Amniotic stem cell (primary cell): ENCODE data around the gene LSM11.

Experiments used
- DNase-seq: peaks from one replicate; lab custom pipeline; 2025; lab: John Stamatoyannopoulos, UW

The LSM11 gene

GRCh38 chr5:157734436-157734835 lies 9.1 kb upstream of the LSM11 start:
- no peak for DNase-seq

GRCh38 chr5:157735991-157736390 lies 7.5 kb upstream of the LSM11 start:
- no peak for DNase-seq

GRCh38 chr5:157739388-157740228 lies 3.9 kb upstream of the LSM11 start:
- no peak for DNase-seq

GRCh38 chr5:157740229-157740610 lies 3.3 kb upstream of the LSM11 start:
- DNase-seq, result no peak

- DNase-seq, result no peak
These were observed 2.4 kb upstream of the LSM11 start for GRCh38 chr5:157741131-157741530.

- no peak for DNase-seq
These were observed 819 bp downstream of the LSM11 start for GRCh38 chr5:157744051-157745011.

GRCh38 chr5:157745041-157745456 lies 1.5 kb downstream of the LSM11 start:
- no peak for DNase-seq

- no peak for DNase-seq
These were observed 3.7 kb downstream of the LSM11 start for GRCh38 chr5:157747173-157747740.

GRCh38 chr5:157747766-157748700 lies 4.5 kb downstream of the LSM11 start:
- DNase-seq, result no peak

- DNase-seq, result peak; percentile 46
These were observed 5.4 kb downstream of the LSM11 start for GRCh38 chr5:157748760-157749461.

GRCh38 chr5:157749462-157749799 lies 5.9 kb downstream of the LSM11 start:
- DNase-seq, result no peak

- DNase-seq, result no peak
These were observed 6.8 kb downstream of the LSM11 start for GRCh38 chr5:157750320-157750719.

GRCh38 chr5:157756122-157756521 lies 12.6 kb downstream of the LSM11 start:
- DNase-seq, result no peak

GRCh38 chr5:157758706-157759105 lies 15.2 kb downstream of the LSM11 start:
- no peak for DNase-seq

- DNase-seq, result peak; percentile 24
These were observed 18.4 kb downstream of the LSM11 start for GRCh38 chr5:157761690-157762621.

- no peak for DNase-seq
These were observed 21.0 kb downstream of the LSM11 start for GRCh38 chr5:157764531-157764930.

- no peak for DNase-seq
These were observed 22.9 kb downstream of the LSM11 start for GRCh38 chr5:157766442-157766841.

- DNase-seq, result no peak
These were observed 23.4 kb downstream of the LSM11 start for GRCh38 chr5:157766902-157767301.

GRCh38 chr5:157767689-157768088 lies 24.2 kb downstream of the LSM11 start:
- no peak for DNase-seq

GRCh38 chr5:157770665-157771064 lies 27.2 kb downstream of the LSM11 start:
- DNase-seq, result no peak
